HG03378 (cell line): ENCODE measurements around the gene SUV39H2.
A peak's percentile ranks its signal among the peaks of the same experiment; 100 is the strongest.
"Not testable (repeated sequence)": the region's sequence is repeated elsewhere in the genome, so short reads cannot be mapped to it uniquely, and the experiment has no call there.

ENCODE experiments used
- ATAC-seq: cut with Tn5 transposase; IDR thresholded peaks from one replicate; pipeline ENCODE4 v1.9.1; 2021; ENCODE audit warnings: mild to moderate bottlenecking, moderate library complexity; ENCODE audit not compliant: unreplicated experiment

SUV39H2 gene, protein sequence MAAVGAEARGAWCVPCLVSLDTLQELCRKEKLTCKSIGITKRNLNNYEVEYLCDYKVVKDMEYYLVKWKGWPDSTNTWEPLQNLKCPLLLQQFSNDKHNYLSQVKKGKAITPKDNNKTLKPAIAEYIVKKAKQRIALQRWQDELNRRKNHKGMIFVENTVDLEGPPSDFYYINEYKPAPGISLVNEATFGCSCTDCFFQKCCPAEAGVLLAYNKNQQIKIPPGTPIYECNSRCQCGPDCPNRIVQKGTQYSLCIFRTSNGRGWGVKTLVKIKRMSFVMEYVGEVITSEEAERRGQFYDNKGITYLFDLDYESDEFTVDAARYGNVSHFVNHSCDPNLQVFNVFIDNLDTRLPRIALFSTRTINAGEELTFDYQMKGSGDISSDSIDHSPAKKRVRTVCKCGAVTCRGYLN

DNA sequence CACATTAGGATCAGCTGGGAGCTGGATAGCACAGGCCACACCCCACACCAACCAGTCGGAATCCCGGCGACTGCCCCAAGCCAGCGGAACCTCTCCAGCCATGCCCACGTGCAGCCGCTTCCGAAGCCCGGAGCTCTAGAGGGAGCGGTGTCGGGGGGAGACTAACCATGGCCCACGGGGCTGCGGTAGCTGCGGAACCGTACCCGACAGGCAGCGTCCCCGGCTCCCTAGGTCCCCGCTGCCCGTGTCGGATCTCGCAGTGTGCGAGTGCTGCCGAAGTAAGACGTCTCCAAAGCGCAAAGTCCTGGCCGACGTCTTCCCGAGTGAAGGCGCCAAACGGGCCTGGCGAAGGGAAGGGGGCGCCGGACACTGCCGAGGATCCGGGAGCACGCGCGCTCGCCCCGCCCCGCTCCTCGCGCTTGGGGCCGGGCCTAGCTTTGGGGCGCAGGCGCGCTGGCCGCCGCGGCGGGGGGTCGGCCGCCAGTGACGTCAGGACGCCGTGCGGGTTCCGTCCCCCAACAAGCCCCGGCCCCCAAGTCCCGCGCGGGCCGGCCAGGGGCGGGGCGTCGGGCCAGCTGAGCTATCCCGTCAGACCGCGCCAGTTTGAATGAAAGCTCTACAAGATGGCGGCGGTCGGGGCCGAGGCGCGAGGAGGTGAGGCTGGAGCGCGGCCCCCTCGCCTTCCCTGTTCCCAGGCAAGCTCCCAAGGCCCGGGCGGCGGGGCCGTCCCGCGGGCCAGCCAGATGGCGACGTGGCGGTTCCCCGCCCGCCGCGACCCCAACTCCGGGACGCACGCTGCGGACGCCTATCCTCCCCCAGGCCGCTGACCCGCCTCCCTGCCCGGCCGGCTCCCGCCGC is at the start of gene SUV39H2:
SUV39H2 (plus strand) TSS at position 601 of the 858 bp plus-strand sequence; CDS start at position 624, 23 bp downstream.
- ATAC-seq: peak; percentile 81

DNA sequence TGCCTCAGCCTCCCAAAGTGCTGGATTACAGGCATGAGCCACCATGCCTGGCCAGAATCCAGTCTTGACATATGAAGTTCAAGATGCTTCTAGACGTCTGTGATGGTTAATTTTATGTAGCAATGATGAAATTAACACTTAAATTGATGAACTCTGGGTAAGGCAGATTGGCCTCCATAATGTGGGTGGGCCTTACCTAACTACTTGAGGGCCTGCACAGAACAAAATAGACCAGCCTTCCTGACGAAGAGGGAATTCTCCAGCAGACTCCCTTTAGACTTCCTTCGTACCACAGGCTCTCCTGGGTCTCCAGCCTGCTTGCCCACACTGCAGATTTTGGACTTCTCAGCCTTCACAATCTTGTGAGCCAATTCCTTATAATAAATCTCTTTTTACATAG is 45.6 kb upstream of the SUV39H2 start:
- ATAC-seq: no peak

DNA sequence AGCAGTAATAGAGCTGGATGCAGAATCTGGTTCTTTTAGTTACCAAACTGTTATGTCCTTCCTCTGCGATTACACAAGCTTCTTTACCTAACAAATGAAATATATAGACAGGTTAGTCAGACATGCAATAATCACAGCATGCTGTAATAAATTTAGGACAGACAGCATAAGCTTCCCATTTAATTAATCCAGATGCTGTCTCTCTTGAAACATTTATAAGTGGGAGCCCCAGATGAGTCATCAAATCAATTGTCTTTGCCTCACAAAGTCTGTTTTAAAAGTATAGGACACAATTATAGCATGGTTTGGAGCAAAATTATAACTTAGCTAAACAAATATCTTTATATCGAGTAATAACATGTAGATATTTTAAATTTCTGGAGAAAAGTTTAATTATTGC is 42.5 kb upstream of the SUV39H2 start:
- ATAC-seq: no peak

DNA sequence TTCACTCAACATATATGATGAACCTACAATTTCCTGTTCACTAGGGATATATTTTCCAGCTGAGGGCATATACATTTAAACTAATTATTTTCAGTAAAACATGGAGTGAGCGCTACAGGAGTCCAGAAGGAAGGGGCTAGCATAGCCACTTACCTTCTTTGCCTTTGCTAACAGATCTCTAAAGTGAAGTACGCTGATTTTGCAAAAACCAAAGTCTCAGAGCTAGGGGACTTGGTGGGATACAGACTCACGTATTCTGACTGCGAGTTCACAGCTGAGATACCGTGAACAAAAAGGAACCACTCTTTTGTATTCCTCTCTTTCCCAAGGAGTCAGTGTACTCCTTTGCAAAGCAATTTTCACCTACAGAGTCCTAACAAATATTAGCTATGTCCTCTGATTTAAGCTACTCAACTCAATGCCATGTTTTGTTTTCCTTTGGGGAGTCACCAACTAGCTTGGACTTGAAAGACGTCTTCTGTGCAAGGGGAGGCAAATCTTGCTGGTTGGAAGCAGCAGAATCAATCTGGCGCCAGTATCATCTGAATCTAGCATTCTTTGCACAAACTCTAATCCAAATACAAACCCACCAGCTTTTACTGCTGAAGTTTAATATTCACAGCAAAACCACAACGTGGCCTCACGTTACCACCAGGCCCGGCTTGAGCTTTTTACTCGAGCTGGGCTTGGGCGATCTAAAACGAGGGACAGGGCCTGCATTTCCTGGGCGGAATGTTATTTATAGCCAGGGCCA is 41.5 kb upstream of the SUV39H2 start:
- no peak for ATAC-seq

DNA sequence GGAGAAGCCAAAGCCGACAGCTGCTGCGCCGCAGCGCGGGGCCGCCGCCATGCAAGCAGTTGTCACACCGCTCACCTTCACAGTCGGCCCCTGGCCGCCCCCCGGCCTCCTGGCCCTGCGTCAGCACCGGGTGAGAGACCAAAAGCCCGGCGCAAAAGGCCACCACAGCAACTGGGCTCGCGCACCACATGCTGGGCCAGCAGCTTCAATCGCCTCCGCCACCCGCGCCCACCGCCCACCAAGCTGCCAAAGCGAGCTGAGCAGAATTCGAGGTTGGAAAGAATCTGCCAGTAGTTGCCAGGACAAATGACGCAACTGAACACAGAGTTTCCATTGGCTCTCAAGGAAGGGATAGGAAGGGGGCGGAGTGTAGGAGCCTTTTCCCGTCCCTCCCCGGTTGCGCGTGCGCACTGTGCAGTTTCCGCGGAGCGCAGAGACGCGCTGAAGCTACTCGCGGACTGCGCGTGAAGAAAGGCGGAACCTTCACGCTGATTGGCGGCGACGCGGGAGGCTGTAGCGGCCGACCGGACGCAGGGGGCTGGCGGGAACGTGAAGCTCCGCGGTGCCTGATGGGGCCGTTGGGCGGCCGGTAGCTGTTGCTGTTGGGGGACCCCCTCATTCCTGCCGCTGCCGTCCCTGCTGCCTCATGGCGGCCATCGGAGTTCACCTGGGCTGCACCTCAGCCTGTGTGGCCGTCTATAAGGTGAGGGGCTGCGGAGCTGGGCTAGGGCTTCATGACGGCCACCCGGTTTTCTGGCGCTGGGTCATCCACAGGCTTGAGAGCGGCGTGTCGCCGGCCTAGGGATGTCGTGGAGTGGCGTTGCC is 40.7 kb upstream of the SUV39H2 start, which contains the start of the genes CDNF, HSPA14 and MSANTD7:
CDNF (minus strand) TSS at position 281 of the 825 bp plus-strand sequence; CDS start at position 190, 91 bp downstream.
HSPA14 (plus strand) TSS at position 550 of the 825 bp plus-strand sequence; CDS start at position 647, 97 bp downstream.
MSANTD7 (plus strand) TSS at position 550 of the 825 bp plus-strand sequence. CDS start 3,979 bp downstream, outside the sequence.
- peak; percentile 94 for ATAC-seq

DNA sequence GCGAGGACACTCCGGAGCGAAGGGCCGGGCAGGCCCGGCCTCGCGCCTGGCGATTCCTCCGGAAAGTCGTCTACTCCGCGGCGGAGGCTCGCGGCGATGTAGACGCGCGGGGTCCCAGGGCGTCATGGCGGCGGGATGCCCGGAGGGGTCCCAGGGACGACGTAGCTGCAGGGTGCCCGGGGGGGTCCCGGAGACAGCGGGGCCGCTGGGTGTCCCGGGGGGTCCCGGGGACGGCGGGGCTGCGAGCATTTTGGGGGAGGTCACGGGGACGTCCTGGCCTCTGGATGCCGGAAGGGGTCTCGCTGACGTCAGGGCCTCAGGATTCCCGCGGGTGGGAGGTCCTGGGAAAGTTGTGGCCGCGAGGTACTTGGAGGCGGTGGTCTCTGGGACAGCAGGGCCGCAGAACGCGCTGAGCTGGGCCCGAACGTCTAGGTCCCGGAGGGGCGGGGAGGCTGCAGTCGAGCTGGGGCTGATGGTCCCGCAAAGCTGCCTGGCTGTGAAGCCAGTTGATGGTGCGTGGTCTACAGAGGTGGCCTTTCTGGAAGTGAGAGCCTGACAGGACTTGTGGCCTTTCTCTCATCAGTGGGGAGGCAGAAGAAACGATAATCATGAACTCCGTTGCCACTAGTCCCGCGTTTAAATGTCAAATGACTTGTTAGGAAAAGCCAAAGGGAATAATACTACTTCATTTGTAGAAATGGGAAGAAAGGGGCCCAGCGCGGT is 39.9 kb upstream of the SUV39H2 start:
- ATAC-seq: no peak

DNA sequence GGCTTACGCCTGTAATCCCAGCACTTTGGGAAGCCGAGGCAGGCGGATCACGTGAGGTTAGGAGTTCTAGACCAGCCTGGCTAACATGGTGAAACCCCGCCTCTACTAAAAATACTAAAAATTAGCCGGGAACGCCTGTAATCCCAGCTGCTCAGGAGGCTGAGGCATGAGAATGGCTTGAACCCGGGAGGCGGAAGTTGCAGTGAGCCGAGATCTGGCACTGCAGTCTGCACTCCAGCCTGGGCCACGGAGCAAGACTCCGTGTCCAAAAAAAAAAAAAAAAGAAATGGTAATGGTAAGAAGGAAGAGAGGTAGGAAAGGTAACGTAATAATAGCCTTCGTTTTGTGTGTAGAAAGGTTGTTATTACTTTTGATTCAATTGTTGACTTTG is 39.4 kb upstream of the SUV39H2 start:
- no peak for ATAC-seq

DNA sequence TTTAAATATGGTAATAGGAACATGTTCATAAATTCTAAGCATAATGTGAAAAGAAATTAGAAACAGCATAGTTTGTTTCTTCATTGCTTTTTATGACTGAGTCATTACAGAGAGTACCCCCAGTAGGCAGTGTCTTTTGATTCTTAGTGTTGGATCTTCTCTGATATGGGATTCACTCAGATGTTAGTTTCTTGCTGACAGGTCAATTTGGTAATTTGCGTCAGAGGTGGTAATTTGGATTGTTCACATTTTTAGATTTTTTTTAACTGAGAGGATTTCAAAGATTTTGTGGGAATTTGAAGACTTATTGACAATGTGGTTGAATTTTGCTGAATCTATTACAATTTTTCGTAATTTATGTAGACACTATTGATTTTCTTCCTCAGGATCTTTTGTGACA is 38.5 kb upstream of the SUV39H2 start:
- ATAC-seq: no peak

DNA sequence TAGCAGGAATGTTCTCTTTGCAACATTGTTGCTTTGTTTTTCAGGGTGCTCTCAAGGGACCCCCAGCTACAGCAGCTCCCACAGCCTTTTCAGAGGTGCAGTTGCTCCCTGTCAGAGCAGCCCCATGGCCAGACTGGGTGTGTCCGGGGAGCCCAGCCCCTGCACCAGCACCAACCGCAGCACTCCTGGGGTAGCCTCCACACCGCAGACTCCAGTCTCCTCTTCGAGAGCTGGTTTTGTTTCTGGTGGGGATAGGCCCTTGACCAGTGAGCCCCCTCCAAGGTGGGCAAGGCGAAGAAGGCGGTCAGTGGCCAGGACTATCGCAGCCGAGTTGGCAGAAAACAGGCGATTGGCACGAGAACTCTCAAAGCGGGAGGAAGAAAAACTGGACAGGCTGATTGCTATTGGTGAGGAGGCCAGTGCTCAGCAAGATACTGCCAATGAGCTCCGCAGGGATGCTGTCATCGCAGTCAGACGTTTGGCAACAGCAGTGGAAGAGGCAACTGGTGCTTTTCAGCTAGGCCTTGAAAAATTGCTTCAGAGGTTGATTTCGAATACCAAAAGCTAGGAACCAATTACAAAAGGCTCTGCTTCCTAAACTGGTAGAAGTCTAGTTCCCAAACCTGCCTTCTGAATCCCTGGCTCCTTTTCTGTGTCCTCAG is 35.2 kb upstream of the SUV39H2 start:
- no peak for ATAC-seq

DNA sequence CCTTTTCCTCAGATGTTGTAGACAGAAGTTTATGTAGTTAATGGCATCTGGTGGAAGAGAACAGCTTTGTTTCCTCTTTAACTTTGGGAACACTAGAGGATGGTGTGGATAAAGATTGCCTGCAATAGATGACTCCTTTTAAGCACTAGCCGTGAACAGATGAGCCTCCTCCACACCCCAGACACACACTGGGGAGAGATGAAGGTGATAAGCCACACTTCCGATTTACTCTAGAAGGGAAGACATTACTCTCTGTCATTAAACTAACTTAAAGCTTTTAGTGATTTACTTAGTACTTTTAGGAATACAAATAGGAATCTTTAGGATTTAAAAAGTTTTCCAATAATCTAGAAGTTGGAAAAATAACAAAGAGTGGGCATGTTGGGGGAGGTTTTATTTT is 33.7 kb upstream of the SUV39H2 start:
- no peak for ATAC-seq

DNA sequence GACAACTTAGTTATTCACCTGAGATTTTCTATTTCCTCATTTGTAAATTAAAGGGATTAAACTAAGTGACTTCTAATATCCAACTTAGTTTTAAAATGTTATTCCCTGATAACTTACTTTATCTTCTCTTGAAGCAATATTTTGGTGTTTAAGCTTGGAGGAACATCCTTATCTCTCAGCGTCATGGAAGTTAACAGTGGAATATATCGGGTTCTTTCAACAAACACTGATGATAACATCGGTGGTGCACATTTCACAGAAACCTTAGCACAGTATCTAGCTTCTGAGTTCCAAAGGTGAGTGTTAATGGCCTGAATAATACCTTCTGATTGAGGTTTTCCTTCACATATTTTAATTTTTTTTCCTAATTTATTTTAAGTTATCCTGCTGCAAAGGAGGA is 26.4 kb upstream of the SUV39H2 start:
- no peak for ATAC-seq

DNA sequence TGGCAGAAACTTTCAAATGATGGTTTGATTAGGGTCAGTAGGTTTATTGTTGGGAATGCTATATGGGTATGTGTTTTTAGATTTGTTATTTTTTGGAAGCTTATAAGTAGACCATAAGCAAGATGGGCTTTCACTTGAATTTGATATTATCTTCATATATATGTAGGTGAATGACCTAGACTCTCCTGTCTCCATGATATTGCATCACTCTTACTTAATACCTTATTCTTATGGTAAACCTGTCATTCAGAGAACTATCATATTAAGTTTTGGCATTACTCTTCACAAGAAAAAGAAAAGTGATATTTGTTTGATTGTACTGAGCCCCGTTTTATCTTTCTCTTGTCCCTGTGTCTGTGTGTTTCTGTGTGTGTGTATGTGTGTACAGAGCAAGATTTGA is 23.2 kb upstream of the SUV39H2 start:
- no peak for ATAC-seq

DNA sequence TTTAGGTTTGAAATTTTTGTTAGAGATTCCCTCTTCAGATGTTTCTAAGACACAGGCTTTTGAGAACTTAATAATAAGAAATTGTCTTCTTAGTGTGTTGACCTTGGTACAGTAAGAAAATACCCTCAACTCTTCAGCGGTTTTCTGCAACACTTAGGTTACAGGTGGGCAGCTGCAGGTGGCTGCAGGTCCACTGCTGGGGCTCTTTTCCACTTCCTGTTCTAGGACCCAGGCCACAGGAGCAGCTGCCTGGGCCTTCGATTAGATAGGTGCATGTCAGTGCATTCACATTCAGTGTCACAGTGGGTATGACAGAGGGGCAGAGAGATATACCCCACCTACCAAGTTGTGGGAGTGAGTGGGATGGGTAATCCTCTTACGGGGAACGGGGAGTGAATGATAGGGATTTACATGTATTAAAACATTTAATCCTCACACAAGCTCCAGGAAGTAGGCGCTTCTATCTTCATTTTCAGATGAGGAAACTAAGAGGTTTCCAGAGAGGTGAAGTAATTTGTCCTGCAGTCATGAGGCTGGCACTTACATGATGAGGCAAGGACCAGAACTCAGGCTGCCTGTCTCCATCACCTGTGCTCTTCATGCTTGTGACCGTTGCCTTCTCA is 20.2 kb upstream of the SUV39H2 start:
- no peak for ATAC-seq

DNA sequence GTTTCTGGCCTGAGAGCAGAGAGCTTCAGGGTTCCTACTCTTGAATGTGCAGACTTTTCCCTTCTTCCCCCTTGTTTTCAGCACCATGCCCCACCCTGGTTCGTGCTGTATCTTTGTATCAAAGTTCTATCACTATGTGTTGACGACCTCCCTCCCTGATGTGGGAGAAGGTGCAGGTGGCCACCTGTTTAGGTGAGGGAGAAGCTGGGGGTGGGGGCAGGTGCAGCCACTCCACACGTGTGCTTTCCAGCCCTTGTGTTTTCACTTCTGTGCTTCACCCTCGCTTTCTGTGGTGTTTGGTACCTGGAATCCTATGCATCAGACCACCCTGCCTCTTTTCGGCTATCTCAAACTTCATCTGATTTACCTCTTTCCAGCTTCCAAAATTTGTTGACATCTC is 19.6 kb upstream of the SUV39H2 start:
- ATAC-seq: no peak

DNA sequence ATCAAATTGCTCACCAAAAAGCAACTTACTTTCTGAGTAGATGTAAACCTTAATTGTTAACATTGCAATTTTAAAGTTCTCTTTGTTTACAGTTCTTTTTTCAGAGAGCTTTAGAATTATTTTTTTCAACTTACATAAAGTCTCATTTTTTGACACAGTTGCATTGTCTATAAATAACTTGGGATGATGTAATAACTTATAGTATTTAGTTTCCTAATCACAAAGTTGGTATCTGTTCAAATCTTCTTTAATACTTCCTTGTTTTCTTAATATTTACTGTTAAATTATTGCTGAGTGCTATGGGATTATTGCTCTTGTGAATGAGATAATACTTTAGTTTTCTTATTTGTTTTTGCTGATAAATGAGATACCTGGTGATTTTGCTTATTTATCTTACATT is 18.9 kb upstream of the SUV39H2 start:
- no peak for ATAC-seq

DNA sequence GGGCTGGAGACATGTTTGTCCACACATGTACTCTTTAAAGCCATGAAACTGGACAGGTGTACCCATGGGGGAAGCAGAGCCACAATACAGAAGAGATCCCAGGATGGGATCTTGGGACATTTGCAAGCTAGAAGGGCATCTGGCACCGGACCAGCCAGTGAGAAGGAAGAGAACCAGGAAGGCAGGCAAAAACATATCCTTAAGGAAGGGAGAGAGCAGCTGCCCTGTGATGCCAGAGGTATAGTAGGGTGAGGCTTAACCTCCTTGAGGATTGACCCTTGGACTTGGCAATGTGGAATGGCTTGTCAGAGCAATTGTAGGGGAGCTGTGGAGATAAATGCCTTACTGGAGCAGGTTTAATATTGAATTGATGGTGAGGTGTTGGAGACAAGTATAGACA is 17.9 kb upstream of the SUV39H2 start:
- ATAC-seq: no peak

DNA sequence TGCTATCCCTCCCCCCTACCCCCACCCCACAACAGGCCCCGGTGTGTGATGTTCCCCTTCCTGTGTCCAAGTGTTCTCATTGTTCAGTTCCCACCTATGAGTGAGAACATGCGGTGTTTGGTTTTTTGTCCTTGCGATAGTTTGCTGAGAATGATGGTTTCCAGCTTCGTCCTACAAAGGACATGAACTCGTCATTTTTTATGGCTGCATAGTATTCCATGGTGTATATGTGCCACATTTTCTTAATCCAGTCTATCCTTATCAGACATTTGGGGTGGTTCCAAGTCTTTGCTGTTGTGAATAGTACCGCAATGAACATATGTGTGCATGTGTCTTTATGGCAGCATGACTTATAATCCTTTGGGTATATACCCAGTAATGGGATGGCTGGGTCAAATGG is 14.2 kb upstream of the SUV39H2 start:
- not testable (repeated sequence) for ATAC-seq

DNA sequence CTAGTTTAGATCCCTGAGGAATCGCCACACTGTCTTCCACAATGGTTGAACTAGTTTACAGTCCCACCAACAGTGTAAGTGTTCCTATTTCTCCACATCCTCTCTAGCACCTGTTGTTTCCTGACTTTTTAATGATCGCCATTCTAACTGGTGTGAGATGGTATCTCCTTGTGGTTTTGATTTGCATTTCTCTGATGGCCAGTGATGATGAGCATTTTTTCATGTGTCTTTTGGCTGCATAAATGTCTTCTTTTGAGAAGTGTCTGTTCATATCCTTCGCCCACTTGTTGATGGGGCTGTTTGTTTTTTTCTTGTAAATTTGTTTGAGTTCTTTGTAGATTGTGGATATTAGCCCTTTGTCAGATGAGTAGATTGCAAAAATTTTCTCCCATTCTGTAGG is 13.8 kb upstream of the SUV39H2 start:
- not testable (repeated sequence) for ATAC-seq
